Skin epidermis (tissue), 12 donors: ENCODE results near the gene MGARP.
"Not testable (repeated sequence)": the region's sequence is repeated elsewhere in the genome, so short reads cannot be mapped to it uniquely, and the experiment has no call there.

Experiments used
- H3K27ac ChIP-seq, 21 experiments: fragments of 200-600 bp; sonication (generic) in 11 of 21; one replicate each; pipeline ENCODE4 v1.5.0; 2020; ENCODE audit warnings: mild to moderate bottlenecking in 3 of 21, inconsistent platforms in 2 of 21, moderate library complexity in 2 of 21
- H3K4me3 ChIP-seq, 7 experiments: fragments of 200-600 bp; sonication (generic) in 2 of 7; one replicate each; pipeline ENCODE4 v1.5.0; 2020; ENCODE audit warnings: inconsistent platforms in 2 of 7, mild to moderate bottlenecking in 2 of 7, moderate library complexity in 1 of 7

MGARP gene

GRCh38 chr4:139299536-139299935, 19.5 kb upstream of the MGARP start:
- peak overlapping the region in 5 of 21 experiments; percentile 5 to 99 (median 98) for H3K27ac ChIP-seq
- no peak overlapping the region for H3K4me3 ChIP-seq

- Histone ChIP-seq H3K4me3 (no peak overlapping the region), H3K27ac (peak overlapping the region in 4 of 21 experiments; percentile 6 to 96 (median 22))
These were observed 17.0 kb upstream of the MGARP start for GRCh38 chr4:139297001-139297410.

GRCh38 chr4:139295942-139296299, 15.9 kb upstream of the MGARP start:
- Histone ChIP-seq H3K4me3 (peak overlapping the region; percentile 59 to 94 (median 84)), H3K27ac (peak overlapping the region in 18 of 21 experiments; percentile 59 to 98 (median 94))

- peak overlapping the region; percentile 59 to 94 (median 84) for H3K4me3 ChIP-seq
- H3K27ac ChIP-seq: peak overlapping the region; percentile 47 to 98 (median 94)
These were observed 15.3 kb upstream of the MGARP start for GRCh38 chr4:139295206-139295941.

GRCh38 chr4:139286186-139286698, 6.2 kb upstream of the MGARP start:
- no peak overlapping the region for H3K4me3 ChIP-seq
- no peak overlapping the region for H3K27ac ChIP-seq

GRCh38 chr4:139282721-139283075, 2.7 kb upstream of the MGARP start:
- Histone ChIP-seq H3K4me3 (no peak overlapping the region), H3K27ac (no peak overlapping the region)

- H3K27ac ChIP-seq: no peak overlapping the region
- no peak overlapping the region for H3K4me3 ChIP-seq
These were observed 2.2 kb upstream of the MGARP start for GRCh38 chr4:139282065-139282720.

GRCh38 chr4:139278912-139279759, 889 bp downstream of the MGARP start:
- Histone ChIP-seq H3K4me3 (peak overlapping the region in 6 of 7 experiments; percentile 12 to 39 (median 30)), H3K27ac (no peak overlapping the region)

- H3K4me3 ChIP-seq: no peak overlapping the region
- H3K27ac ChIP-seq: no peak overlapping the region
These were observed 1.5 kb downstream of the MGARP start for GRCh38 chr4:139278485-139278884.

- H3K4me3 ChIP-seq: no peak overlapping the region
- H3K27ac ChIP-seq: no peak overlapping the region
These were observed 4.7 kb downstream of the MGARP start for GRCh38 chr4:139275281-139275735.

GRCh38 chr4:139274790-139275189, 5.2 kb downstream of the MGARP start:
- no peak overlapping the region for H3K27ac ChIP-seq
- H3K4me3 ChIP-seq: no peak overlapping the region

GRCh38 chr4:139273835-139274234, 6.2 kb downstream of the MGARP start:
- Histone ChIP-seq H3K4me3 (no peak overlapping the region), H3K27ac (no peak overlapping the region)

GRCh38 chr4:139267301-139267700, 12.7 kb downstream of the MGARP start:
- H3K27ac ChIP-seq: peak overlapping the region in 1 of 21 experiments; percentile 1
- H3K4me3 ChIP-seq: no peak overlapping the region

GRCh38 chr4:139266583-139267257, 13.3 kb downstream of the MGARP start:
- Histone ChIP-seq H3K27ac (peak overlapping the region in 5 of 21 experiments; percentile 1 to 58 (median 12)), H3K4me3 (peak overlapping the region in 5 of 7 experiments; percentile 6 to 29 (median 16))

GRCh38 chr4:139266208-139266582, 13.8 kb downstream of the MGARP start:
- H3K27ac ChIP-seq: peak overlapping the region in 5 of 21 experiments; percentile 1 to 58 (median 12)
- peak overlapping the region in 4 of 7 experiments; percentile 6 to 29 (median 13) for H3K4me3 ChIP-seq

GRCh38 chr4:139265654-139266053, 14.4 kb downstream of the MGARP start:
- H3K4me3 ChIP-seq: no peak overlapping the region
- H3K27ac ChIP-seq: no peak overlapping the region

- no peak overlapping the region for H3K27ac ChIP-seq
- H3K4me3 ChIP-seq: no peak overlapping the region
These were observed 23.7 kb downstream of the MGARP start for GRCh38 chr4:139256349-139256748.

GRCh38 chr4:139255581-139255980, 24.4 kb downstream of the MGARP start:
- not testable (repeated sequence) for H3K4me3 ChIP-seq, H3K27ac ChIP-seq

GRCh38 chr4:139253713-139254112, 26.3 kb downstream of the MGARP start:
- Histone ChIP-seq H3K4me3 (no peak overlapping the region), H3K27ac (peak overlapping the region in 1 of 21 experiments; percentile 26)
